ENCODE results near the gene PTPRN2.

PTPRN2 gene

DNA sequence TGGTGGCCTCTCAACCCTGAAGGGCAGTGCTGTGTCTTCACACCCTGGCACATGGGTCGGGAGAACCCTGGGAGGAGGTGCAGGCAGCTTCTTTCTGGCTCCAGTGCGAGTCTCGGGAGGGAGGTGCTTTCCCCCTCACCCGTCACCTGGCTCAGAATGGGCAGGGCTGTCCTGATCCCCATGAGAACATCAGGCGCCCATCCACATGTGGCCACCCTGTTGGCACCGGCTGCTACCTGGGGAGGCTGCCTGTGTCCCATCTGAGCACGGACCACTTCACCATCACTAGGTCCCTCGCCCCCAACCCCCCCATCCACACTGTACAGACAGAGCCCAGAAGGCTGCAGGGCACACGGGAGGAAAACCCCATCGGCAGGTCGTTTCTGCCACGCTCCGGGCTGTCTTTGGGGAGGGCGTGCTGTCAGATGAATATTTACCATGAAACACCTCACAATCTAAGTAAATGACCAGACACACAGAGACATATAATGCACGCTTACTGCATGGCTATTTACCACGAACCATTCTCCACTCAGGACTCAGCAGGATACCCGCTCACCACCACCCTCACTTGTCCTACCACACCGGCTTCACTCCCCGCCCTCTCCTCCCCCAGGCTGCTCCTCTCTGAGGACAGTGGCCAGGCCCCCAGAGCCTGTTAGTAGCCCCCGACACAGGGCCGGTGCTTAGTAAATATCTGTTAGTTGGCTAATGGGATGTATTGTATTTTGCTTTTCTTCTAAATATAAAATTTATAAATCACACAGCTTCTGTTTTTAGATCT, 968.6 kb downstream of the PTPRN2 start:
- in situ Hi-C loops (cut with MboI; ENCODE audit: low sequenced_read_pairs) = no loop called here

DNA sequence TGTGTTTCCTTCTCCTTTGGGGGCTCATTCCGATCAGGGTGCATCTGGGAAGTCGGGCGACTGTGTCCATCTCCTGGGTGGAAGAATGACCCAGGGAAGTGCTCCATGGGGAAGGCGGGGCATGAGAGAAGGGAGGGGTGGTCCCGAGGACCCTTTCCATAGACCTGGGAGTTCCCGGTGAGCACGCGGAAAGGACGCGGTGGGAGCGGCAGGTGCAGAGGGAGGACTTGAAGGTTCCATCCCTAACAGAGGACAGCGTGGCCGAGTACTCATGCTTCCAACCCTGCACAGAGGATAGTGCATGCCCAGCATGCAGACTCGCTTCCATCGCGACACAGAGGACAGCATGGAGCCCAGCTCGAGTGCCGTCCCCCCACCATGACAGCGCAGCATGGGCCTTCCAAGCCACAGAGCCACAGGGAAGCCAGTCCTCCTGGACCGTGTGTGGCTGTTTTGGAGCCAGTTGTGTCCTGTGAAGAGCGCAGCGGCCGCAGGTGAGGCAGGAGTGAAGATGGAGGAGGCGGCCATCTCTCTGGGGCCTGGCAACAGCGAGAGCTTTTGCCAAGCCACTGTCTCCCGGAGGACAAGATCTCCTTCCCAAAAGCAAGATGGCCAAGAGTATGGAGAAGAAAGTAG, 969.4 kb downstream of the PTPRN2 start:
- in situ Hi-C loops (cut with MboI; ENCODE audit: low sequenced_read_pairs) = no loop called here

DNA sequence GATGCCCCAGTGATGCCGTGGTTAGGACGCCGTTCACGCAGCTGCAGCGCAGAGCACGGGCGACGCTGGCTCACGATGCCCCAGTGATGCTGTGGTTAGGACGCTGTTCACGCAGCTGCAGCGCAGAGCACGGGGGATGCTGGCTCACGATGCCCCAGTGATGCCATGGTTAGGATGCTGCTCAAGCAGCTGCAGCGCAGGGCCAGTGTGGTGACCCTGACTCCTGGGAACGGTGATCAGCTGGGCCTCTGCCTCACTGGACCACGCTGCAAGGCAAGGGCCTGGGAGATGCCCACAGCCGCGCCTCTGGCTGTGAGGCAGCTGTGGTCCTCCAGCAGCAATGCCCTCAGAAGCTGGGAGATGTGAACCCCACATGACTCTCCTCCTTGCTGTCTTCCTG, 970.2 kb downstream of the PTPRN2 start:
- in situ Hi-C loops (cut with MboI; ENCODE audit: low sequenced_read_pairs) = no loop called here

DNA sequence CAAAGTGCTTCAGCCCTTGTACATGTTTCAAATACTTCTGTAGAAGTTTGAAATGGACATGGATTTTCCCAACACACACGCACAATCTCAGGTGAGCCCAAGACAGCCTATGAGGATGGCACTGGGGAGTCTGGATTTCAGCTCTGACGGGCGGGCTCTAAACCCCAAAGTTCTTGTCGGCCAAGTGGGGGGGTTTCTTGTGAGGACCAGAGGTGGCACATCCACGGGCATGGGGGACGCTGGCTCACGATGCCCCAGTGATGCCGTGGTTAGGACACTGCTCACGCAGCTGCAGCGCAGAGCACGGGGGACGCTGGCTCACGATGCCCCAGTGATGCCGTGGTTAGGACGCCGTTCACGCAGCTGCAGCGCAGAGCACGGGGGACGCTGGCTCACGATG, 970.7 kb downstream of the PTPRN2 start:
- in situ Hi-C loops (cut with MboI; ENCODE audit: low sequenced_read_pairs) = no loop called here

DNA sequence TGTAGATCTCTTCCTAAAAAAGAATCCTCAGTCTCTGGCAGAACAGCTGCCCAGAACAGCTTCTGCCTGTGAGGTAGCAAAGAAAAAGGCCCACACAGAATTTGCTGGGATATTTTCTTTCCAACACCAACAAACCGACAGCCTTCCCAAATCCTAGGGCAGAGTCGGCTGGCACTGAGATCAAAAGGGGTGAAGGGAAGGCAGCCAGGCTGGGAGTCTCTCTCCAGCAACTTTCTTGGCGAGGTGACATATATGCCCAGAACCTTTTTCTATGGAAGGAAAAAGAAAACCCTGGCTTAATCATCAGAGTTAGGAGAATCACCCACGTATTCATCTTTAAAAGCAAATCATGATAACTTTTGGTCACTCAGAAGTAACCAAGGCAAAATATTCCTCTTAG, 971.2 kb downstream of the PTPRN2 start:
- in situ Hi-C loops (cut with MboI; ENCODE audit: low sequenced_read_pairs) = no loop called here

DNA sequence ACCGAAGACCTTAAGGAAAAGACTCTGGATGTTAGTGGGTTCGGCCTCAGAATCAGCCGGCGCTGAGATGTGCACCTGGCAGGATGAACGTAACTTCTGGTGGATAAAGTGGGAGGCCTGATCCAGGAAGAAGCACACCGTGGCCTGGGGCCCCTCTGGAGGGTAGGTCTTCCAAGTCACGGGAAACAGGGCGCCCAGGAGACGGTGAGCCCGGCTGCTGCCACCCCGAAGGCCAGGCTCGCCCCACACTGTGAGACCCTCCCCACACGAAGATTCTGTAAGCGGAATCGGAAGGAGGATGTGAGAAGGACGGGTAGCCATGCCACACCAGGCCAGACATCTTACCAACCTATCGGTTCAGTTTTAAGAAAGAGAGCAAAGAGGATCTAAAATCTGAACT, 971.8 kb downstream of the PTPRN2 start:
- in situ Hi-C loops (cut with MboI; ENCODE audit: low sequenced_read_pairs) = no loop called here

DNA sequence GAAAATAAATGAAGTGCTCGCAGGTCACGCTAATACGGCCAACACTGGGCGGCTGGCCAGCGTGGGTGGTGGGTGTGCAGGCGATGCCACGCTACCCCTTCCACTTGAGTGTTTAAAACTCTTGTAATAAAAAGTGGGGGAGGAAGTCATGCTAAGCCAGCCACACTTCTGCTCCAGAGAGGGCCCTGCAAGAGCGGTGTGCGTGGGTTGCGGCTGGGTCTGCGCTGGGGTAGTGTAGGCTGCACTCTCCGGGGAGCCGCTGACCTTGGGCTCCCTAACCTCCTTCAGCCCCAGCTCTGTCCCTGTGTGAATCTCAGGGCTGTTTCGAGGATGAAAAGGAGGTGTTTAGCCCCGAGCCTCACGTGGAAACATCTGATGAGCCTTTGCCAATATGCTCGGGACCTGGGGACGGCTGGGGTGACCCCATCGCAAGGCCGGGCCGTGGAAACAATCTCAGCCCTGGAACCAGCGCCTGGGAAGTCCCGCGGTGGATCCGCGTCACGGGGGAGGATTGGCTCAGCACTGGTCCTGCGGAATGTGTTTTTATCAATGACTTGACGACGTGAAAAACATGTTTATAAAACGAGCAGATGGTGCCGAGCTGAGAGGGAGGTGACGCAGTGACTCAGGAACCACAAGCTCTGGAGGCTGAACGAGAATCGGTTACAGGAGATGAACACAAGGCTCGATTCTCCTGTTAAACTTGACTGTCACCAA, 972.4 kb downstream of the PTPRN2 start:
- in situ Hi-C loops (cut with MboI; ENCODE audit: low sequenced_read_pairs) = no loop called here

DNA sequence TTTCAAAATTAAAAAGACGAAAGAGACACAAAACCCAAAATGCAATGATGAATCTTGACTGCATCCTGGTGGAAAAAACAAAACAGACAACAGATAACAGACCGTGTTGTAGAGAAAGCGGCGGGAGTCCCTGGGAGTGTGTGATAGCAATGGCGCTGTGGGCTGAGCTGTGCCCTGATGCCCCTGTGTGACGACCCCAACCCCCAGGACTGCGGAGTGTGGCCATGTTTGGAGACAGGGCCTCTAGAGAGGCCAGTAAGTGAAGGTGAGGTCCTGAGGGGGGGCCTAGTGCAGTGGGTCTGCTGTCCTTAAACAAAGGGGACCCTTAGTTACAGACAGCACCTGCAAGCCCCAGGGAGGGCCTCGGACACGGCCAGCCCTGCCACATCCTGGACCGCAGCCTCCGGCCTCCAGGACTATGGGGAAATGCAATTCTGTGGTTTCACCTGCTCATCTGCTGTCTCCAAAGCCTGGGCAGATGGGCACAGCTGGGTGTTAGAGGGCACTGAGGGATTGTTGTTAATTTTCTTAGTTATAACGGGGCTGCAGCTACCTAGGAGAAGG, 973.1 kb downstream of the PTPRN2 start:
- in situ Hi-C loops (cut with MboI; ENCODE audit: low sequenced_read_pairs) = no loop called here

DNA sequence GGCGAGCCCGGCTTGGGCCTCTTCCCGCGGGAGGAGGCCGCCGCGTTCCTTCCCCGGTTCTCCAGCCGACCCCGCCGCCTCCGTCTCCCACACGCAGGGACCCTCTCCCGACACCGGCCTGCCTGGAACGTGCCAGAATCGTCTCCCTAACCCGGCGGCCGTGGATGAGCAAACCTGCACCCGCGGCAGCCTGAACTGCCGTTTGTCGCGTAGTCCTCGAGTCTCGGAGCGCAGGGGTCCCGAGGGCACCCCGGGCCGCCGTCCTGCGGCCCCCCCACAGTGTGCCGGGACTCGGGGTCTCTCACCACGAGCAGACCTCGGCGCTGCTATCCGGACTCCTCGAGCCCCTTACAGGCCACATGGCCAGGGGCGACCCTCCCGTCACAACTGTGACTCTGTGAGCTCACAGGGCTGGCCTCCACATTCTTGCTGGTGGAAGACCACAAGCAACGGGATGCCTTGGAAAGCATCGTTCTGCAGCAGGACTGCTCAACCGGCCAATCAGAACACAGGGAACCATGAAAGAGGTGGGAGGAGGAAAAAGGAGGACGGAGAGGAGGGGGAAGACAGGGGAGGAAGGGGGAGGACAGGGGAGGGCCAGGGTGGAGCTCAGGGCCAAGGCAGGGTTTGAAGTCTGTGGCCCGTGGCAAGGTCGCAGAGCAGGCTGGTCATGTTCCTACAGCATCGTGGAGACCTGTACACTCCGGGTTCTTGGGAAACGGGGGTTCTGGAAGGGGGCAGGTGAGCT, 973.9 kb downstream of the PTPRN2 start:
- in situ Hi-C loops (cut with MboI; ENCODE audit: low sequenced_read_pairs) = no loop called here

DNA sequence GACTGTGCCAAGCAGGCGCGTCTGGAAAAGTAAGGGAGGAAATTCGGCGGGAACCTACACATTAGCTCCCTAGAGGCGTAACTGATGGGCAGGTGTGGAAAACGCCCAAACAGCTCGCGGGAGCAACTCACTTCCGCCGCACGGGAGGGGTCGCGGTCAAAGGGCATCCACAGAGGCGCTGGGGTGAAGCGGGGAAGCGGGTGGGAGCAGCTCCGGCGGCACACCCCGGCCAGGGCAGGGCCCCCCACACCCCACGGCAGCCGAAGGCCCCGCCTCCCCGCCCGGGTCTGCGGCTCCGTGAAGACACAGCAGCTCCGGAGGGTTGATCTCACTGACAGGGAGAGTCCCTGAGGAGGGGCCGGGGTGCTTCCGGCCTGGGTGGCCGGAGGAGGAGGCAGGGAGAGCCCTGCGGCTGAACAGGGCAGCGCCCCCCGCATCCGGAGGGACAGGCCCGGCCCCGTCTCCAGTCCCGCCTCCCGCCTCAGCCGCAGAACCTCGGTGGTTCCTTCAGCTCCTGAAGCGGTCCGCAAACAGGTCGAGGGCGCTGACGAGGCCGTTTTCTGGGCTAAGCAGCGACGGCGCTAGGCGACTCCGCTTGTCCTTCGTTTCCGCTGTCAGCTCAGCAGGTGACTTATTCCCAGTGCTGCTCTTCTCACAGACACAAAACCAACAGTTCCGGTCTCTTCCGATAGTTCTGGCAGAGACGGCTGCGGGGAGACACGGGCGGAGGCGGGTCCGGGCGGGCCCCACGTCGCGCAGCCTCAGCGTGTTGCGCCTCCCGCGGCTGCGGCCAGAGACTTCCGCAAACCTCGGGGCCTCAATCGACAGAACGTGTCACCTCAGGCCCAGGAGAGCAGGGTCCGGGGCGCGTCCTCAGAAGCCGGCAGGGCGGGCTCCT, 974.7 kb downstream of the PTPRN2 start:
- in situ Hi-C loops (cut with MboI; ENCODE audit: low sequenced_read_pairs) = no loop called here

DNA sequence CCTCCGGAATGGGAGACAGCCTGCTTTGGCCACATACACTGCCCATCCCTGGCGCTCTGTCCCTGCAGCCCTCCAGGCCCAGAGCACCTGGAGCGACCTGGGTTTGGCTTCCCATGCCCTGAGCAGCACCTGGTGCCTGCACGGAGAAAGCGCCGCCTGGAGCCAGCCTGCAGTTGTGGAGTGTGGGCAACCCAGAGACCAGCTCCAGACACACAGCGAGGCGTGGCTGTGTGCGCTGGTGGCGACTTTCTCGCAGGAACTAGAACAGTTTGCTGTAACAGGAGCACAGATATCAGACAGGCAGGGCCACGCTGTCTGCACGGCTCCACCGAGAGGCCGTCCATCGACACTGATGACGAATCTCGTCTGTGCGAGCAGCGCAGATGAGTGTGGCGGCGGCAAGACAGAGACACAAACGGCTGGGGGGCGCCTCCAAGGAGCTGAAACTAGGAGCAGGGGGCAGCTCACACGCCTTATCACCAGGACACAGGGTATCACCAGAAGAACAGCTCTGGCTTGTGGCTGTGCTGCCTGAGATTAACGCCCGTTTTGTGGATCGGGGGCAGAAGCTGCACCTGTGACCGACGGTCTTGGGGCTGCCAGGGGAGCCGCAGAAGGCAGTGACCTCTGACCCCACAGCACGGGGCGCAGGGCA, 975.5 kb downstream of the PTPRN2 start:
- in situ Hi-C loops (cut with MboI; ENCODE audit: low sequenced_read_pairs) = no loop called here

DNA sequence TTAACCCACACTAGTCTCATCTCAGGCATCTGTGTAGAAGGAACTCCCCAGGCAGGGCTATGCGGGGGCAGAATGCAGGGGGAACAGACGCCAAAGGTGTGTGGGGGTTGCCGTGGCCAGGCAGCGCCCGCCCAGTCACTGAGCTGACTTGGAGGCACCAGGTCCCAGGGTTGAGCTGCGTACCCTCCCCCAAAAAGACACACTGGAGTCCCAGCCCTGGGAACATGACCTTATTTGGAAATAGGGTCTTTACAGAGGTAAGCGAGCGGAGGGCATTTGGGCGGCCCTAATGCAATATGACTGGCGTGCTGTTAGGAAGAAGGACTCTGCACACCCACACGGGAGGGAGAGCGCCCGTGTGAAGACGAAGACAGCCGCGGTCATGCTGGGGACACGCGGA, 976.3 kb downstream of the PTPRN2 start:
- in situ Hi-C loops (cut with MboI; ENCODE audit: low sequenced_read_pairs) = no loop called here

DNA sequence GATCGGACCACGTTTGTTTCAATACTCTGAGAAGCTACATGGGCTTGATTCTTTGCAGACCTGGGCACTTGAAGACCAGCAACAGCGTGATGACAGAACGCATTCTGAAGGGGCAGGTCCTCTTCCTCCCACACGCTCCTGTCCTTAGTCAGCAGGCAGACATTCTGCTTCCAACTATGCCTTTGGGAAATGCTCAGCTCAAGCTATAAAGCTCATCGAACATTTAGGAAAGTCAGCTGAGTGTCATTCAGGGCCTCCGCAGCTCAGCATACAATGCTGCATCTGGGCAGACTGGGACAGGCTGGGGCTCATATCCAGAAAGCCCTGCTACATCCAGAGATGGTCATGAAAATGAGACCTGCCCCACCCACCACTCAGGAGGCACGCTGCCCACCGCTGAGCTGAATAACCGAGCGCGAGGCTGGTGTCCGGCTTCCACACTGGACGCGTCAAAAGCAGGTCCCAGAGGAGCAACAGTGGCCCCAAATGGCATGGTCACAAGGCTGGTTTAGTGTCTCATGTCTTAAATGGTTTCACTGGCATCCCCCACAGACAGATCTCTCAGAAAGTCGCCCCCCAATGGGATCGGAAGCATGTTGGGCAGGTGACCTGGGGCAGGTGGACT, 976.8 kb downstream of the PTPRN2 start:
- in situ Hi-C loops (cut with MboI; ENCODE audit: low sequenced_read_pairs) = no loop called here

DNA sequence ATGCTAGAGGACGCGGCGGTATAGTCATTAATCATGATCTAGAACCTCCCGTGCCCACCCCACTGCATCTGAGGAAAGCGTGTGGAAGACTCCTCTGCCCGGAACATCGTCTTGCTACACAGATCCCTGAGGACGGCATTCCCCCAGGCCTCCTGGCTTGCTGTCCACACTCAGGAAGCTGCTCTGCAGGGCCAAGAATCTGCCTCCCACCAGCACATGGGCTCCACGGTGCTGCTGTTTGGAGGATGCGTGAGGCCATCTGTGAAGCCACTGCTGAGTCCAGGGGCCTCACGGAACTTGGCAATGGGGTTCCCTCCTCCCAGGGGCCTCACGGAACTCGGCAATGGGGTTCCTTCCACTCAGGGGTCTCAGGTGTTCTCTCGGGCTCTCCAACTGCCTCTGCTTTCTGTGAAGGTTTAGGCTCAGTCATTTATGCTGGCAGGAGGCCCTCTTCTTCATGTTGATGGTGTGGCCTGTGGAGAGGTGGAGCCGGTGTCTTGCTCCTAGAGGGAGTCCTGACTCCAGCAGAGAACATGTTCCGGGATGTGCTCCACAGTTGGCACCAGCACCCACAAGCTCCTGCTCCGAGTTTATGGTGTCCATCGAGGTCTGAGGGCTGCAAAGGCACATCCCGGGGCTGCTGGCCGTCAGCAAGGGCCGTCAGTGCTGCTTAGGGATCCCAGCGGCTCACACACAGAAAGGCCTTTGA, 977.5 kb downstream of the PTPRN2 start:
- in situ Hi-C loops (cut with MboI; ENCODE audit: low sequenced_read_pairs) = no loop called here

DNA sequence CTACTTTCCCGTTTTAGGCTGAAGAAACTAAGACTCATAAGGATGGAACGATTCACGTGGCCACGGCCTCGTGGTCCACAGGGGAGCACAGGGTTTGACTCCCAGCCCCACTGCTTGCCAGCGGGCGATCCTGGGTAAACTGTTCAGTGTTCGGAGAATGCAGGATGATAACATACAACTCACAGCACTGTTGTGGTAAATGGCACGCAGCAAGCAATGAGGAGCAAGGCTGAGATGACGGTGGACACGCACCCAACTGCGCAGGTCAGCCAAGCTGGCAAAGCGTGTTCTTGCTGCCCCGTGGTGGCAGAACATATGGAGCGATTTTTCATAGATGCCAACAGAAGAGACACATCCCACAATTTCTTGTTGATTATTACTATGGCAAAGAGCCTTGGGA, 978.1 kb downstream of the PTPRN2 start:
- in situ Hi-C loops (cut with MboI; ENCODE audit: low sequenced_read_pairs) = no loop called here

DNA sequence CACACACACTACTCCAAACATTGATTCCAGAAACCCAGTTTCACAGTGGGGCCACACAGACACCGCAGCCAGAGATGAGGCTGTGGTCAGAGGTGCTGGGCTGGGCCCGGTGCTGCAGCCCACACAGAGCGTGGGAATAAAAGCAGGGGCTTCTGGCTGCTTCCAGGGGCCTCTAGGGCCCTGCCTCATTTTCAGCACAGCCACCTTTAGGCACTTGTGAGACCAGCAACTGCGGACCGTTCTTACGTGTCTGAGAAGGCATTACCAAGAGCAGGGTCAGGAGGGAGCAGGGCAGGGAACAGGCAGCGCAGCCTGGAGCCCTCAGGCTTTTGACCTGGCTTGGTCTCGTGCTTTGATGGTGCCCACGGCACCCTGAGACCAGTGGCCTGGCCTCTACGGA, 980.4 kb downstream of the PTPRN2 start:
- in situ Hi-C loops (cut with MboI; ENCODE audit: low sequenced_read_pairs) = no loop called here

DNA sequence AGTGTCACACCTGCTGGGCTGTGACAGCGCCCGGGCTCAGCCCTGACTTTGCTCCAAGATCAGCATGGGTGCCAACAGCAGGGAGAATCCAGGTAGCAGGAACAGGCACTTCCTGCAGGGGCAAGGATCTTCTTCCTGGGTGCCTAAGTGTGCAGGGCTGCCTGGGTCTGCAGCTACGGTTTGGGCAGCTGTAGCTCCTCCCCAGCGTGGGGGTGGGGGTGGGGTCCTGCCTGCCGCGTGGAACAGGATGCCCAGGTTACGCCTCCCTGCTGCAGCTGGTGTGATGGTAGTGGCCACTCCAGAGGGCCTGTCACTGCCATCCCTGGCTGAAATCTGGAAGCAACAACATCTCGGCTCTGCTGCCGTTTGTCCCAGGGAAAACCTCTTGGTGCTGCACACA, 981.5 kb downstream of the PTPRN2 start:
- in situ Hi-C loops (cut with MboI; ENCODE audit: low sequenced_read_pairs) = no loop called here

DNA sequence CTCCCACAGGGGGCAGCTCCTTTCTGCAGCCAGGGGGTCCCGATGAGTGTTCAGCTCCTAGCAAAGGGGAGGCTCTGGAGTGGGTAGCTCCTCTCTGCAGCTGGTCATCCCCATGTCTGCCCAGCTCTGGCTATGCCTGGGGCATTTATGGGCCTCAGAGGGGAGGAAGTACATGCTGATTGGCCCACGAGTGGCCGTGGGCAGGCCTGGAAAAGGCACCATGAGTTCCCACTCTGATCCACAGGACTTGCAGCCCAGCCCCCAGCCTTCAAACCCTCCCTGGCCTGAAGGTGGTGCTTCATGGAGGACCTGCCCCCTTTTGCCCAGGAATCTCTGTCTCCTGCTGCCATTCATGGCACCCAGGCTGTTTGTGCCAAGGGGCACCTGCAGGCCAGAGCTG, 982.0 kb downstream of the PTPRN2 start:
- in situ Hi-C loops (cut with MboI; ENCODE audit: low sequenced_read_pairs) = no loop called here

All from hTERT RPE-1 (cell line).